Measurements from ENCODE around the gene ARHGEF26. TPM values are rescaled to one million over a fixed set of nuclear protein-coding genes. Genes with fewer than 3 reads are reported as not detected.

ARHGEF26 gene
- total RNA-seq, 1 donor from 2014 or later: not detected

DNA sequence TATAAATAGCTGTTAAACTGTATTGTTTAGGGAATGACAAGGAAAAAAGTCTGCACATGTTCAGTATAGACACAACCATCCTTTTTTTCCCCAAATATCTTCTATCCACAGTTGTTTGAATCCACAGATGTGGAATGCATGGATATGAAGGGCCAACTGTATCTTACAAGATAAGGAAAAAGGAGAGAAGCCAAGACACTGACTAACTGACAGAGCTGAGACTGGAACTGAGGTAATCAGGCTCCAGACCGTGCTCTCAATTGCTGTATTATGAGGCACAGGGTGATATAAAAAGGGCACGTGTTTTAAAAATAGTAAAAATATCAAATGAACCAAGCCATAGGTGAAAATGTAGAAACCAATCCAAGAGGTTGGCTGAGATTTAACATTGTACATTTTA, 154.1 kb downstream of the ARHGEF26 start:
- H3K27ac Mint-ChIP-seq: no peak overlapping the region
- no peaks in the 10 kb centered on the region for H3K4me1 Mint-ChIP-seq
- peaks cover 84% of the 10 kb centered on the region for H3K36me3 Mint-ChIP-seq (ENCODE audit: low read depth)
- intact Hi-C loops (cut with micrococcal nuclease): no loop called here
- ATAC-seq (ENCODE audit: low read depth): no peak
- ChIA-PET POLR2A (no interaction called here), CTCF (no interaction called here)
- no peak for DNase-seq
- TF ChIP-seq, protein P1, sequence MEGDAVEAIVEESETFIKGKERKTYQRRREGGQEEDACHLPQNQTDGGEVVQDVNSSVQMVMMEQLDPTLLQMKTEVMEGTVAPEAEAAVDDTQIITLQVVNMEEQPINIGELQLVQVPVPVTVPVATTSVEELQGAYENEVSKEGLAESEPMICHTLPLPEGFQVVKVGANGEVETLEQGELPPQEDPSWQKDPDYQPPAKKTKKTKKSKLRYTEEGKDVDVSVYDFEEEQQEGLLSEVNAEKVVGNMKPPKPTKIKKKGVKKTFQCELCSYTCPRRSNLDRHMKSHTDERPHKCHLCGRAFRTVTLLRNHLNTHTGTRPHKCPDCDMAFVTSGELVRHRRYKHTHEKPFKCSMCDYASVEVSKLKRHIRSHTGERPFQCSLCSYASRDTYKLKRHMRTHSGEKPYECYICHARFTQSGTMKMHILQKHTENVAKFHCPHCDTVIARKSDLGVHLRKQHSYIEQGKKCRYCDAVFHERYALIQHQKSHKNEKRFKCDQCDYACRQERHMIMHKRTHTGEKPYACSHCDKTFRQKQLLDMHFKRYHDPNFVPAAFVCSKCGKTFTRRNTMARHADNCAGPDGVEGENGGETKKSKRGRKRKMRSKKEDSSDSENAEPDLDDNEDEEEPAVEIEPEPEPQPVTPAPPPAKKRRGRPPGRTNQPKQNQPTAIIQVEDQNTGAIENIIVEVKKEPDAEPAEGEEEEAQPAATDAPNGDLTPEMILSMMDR (IDR thresholded peaks at IDR 0.05): no peak
- no peaks in the 10 kb centered on the region for H3K9me3 Mint-ChIP-seq
- H3K4me3 Mint-ChIP-seq: no peak overlapping the region
- H3K27me3 Mint-ChIP-seq: no peaks in the 10 kb centered on the region

DNA sequence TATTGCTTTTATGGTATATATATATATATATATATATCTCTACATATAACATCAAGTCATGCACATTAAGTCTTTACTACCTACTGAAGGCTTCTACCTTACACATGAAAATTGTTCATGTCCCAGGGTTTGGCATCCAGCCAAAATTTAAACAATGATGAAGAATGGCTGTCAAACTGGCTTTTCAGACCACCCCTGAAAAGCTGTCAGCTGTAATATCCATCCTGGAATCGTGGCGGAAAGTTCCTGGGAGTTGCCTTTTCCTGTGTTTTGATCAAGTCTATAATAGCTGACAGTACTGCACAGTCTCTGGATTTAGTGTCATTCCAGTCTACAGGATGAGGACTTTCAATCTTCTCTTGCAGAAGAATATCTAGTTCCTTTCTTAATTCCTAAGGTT, 154.8 kb downstream of the ARHGEF26 start:
- no peak for ATAC-seq (ENCODE audit: low read depth)
- Mint-ChIP-seq H3K36me3 (ENCODE audit: low read depth) (peaks cover 86% of the 10 kb centered on the region), H3K27me3 (no peaks in the 10 kb centered on the region), H3K4me3 (no peak overlapping the region), H3K27ac (no peak overlapping the region), H3K4me1 (no peaks in the 10 kb centered on the region), H3K9me3 (no peaks in the 10 kb centered on the region)
- ChIA-PET POLR2A (no interaction called here), CTCF (no interaction called here)
- intact Hi-C loops (cut with micrococcal nuclease): no loop called here
- TF ChIP-seq, protein P1 (IDR thresholded peaks at IDR 0.05): no peak
- no peak for DNase-seq

DNA sequence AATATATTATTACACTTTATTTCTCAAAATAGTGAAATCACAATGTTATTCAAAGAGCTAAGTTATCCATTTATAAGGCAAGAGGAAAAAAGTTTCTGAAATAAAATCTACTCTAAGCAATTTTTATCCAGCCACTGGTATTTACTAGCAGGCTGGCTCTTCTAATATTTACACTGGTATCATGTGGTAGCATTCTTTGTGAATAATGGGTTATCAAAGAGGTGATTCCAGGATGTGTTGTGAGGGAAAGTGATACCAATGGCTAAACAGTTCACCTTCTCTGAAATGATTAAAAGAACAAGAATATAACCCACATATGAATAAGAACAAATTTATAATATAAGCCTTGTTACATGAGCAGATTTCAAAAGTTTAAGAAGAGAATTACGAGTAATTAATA, 159.0 kb downstream of the ARHGEF26 start:
- H3K4me1 Mint-ChIP-seq: peaks cover 1% of the 10 kb centered on the region
- no peaks in the 10 kb centered on the region for H3K9me3 Mint-ChIP-seq
- ChIA-PET POLR2A (no interaction called here), CTCF (no interaction called here)
- no peak for ATAC-seq (ENCODE audit: low read depth)
- intact Hi-C loops (cut with micrococcal nuclease): no loop called here
- no peak overlapping the region for H3K4me3 Mint-ChIP-seq
- no peaks in the 10 kb centered on the region for H3K27me3 Mint-ChIP-seq
- no peak overlapping the region for H3K27ac Mint-ChIP-seq
- TF ChIP-seq, protein P1 (IDR thresholded peaks at IDR 0.05): no peak
- peaks cover 86% of the 10 kb centered on the region for H3K36me3 Mint-ChIP-seq (ENCODE audit: low read depth)
- no peak for DNase-seq

DNA sequence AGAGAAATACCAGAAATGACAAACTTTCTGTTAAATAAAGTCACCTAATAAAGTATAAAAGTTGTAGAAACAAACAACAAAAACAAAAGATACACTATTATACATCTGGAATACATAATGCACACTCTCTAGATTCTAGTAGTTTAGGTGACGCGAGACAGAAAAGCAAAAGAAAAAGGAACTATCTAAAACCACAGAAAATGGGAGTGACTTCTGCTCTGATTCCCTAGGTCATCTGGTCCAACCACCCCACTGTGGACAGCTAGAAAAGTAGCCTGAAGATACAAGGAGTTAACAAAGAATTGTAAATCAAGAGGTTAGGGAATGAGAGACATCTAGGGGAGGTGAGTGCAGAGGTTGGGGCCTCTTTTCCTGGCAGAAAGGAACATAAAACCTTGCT, 164.0 kb downstream of the ARHGEF26 start:
- CTCF ChIA-PET: no interaction called here
- Mint-ChIP-seq H3K4me3 (no peak overlapping the region), H3K27ac (no peak overlapping the region), H3K27me3 (no peaks in the 10 kb centered on the region), H3K4me1 (peaks cover 5% of the 10 kb centered on the region), H3K36me3 (ENCODE audit: low read depth) (peaks cover 80% of the 10 kb centered on the region), H3K9me3 (no peaks in the 10 kb centered on the region)
- TF ChIP-seq, protein P1 (IDR thresholded peaks at IDR 0.05): no peak
- POLR2A ChIA-PET: no interaction called here
- ATAC-seq (ENCODE audit: low read depth): no peak
- intact Hi-C loops (cut with micrococcal nuclease): no loop called here
- no peak for DNase-seq

DNA sequence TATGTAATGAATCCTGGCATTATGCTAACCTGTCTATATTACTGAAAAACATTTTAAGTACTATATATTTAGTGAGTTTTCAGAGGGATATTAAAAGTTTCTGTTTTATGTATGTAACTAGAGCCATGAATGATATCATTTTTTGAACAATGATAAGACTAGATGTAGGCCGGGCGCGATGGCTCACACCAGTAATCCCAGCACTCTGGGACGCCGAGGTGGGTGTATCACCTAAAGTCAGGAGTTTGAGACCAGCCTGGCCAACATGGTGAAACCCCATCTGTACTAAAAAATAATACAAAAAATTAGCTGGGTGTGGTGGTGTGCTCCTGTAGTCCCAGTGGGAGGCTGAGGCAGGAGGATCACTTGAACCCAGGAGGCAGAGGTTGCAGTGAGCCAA, 169.0 kb downstream of the ARHGEF26 start:
- ChIA-PET CTCF (no interaction called here), POLR2A (no interaction called here)
- peaks cover 4% of the 10 kb centered on the region for H3K4me1 Mint-ChIP-seq
- ATAC-seq (ENCODE audit: low read depth) (no peak), DNase-seq (no peak)
- H3K27me3 Mint-ChIP-seq: no peaks in the 10 kb centered on the region
- H3K9me3 Mint-ChIP-seq: no peaks in the 10 kb centered on the region
- intact Hi-C loops (cut with micrococcal nuclease): no loop called here
- no peak overlapping the region for H3K4me3 Mint-ChIP-seq
- peaks cover 79% of the 10 kb centered on the region for H3K36me3 Mint-ChIP-seq (ENCODE audit: low read depth)
- TF ChIP-seq, protein P1 (IDR thresholded peaks at IDR 0.05): no peak
- H3K27ac Mint-ChIP-seq: no peak overlapping the region

Measured in activated B cell treated with CpG ODN at 0.5 μM for 24 hours (primary cell).